LoVo (cell line): Measurements from ENCODE around the gene KRTAP25-1.

ENCODE experiments used
- DNase-seq: peaks from one replicate; pipeline ENCODE4 v3.0.0-alpha.2; 2016; ENCODE audit warnings: low spot score

KRTAP25-1 gene

DNA sequence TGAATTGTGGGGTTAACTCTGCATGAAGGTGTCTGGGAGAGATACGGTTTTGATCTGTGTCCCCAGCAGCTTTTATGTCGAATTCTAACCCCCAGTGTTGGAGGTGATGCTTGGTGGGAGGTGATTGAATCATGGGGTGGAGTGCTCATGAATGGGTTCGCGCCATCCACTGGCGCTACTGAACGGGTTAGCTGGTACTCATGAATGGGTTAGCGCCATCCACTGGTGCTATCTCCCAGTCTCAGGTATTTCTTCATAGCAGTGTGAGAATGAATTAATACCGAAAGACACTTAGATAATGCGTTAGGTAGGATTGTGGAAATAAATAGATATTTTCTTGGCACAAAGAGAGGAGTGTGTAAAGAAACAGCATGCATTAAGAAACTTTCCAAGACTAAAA lies 40.5 kb downstream of the KRTAP25-1 start:
- no peak for DNase-seq

DNA sequence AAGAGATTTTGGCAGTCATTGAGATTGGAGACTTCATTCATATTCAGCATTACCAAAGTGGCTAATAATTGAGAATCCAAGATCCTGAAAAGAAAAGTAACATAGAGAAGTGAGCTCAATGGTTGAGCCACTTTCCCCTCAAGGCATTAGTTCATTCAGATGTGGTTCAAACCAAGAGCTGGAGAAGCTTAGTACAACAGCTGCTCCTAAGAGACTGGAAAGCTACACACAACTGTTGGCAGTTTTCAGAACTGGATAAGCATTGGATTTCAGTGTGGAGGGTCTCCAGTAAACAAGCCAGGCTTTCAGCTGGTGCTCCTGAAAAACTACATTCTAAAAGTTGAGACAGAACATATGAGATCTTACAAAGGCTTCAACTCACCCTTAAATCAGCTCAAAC lies 44.3 kb downstream of the KRTAP25-1 start:
- no peak for DNase-seq

DNA sequence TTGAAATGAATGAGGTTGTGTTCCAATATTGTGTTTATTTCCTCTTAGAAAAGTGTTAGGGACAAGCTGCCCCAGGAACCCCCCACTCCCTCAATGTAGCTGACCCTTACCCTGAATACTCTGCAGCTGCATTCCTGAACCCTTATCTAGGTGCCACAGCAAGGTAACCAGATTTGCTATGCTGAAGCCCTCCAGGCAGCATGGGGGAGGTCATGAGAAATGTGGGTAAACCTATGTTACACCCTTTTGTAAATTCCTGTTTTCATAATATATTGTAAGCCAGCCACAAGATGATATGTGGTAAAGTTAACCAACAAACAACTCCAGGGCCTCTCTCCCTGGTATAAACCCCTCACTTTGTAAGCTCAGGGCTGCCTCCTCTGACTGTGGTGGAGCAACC lies 45.6 kb downstream of the KRTAP25-1 start:
- DNase-seq, result no peak

DNA sequence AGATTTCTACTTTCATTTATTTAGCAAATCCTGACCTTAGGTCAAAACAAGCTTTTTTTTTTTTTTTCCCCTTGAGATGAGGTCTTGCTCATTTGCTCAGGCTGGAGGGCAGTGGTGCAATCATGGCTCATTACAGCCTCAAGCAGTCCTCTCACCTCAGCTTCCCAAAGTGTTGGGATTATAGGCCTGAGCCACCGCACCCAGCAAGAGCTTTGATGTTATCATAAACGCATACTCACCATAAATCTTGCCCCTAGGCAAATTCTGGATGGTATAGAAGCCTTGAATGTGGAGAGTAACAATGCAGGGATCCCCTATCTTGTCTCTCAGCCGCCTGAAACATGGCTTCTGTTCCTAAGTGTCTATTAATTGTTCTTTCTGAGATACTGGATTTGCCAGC lies 48.7 kb downstream of the KRTAP25-1 start:
- DNase-seq, result no peak
